Esophagus squamous epithelium (tissue), 5 donors: Measurements from ENCODE around the gene FLNB. TPM values are rescaled to one million over a fixed set of nuclear protein-coding genes. Genes with fewer than 3 reads are reported as not detected.
"Not testable (repeated sequence)": the region's sequence is repeated elsewhere in the genome, so short reads cannot be mapped to it uniquely, and the experiment has no call there.

ENCODE experiments used
- DNase-seq: peaks from one replicate; lab custom pipeline; 2025; lab: John Stamatoyannopoulos, UW
- H3K27ac ChIP-seq, 4 donors: fragments of 200-600 bp; sonication (generic); one replicate each; pipeline ENCODE4 v1.5.1; 2016 to 2019; ENCODE audit warnings: mild to moderate bottlenecking in 1 of 4
- H3K27me3 ChIP-seq, 4 donors: fragments of 200-600 bp; sonication (generic); 1 replicate in 3 of 4; 2 replicates in 1 of 4; pipeline versions ENCODE4 v1.5.1 to v1.6.0; 2017 to 2021; ENCODE audit warnings: antibody characterized with exemption in 1 of 4
- H3K36me3 ChIP-seq, 3 donors: fragments of 200-600 bp; sonication (generic); one replicate each; pipeline ENCODE4 v1.5.1; 2016 to 2019
- H3K4me1 ChIP-seq, 3 donors: fragments of 200-600 bp; sonication (generic); one replicate each; pipeline ENCODE4 v1.5.1; 2017 to 2019
- H3K4me3 ChIP-seq, 4 donors: fragments of 200-600 bp; sonication (generic); 1 replicate in 3 of 4; 2 replicates in 1 of 4; pipeline ENCODE4 v1.5.1; 2016 to 2019; ENCODE audit warnings: mild to moderate bottlenecking in 2 of 4, moderate library complexity in 1 of 4
- H3K9me3 ChIP-seq, 3 donors: fragments of 200-600 bp; sonication (generic); one replicate each; pipeline ENCODE4 v1.5.1; 2016 to 2019
- CTCF ChIP-seq, 6 experiments: fragments of 450-650 bp in 4 of 6; fragments of 200-600 bp in 2 of 6; sonication (generic) in 2 of 6; IDR thresholded peaks; one replicate each; pipeline ENCODE4 v1.5.1; 2016 to 2019; ENCODE audit warnings: antibody characterized with exemption in 6 of 6, mild to moderate bottlenecking in 4 of 6, moderate library complexity in 4 of 6
- POLR2A ChIP-seq, 4 donors: fragments of 450-650 bp; IDR thresholded peaks; one replicate each; pipeline ENCODE4 v1.6.1; 2017; ENCODE audit warnings: antibody characterized with exemption in 4 of 4, mild to moderate bottlenecking in 4 of 4, moderate library complexity in 3 of 4
- WGBS, 2 donors: methylation state at CpG; one replicate each; pipeline ENCODE4 v1.1.5; 2018; 5-methylcytosine and 5-hydroxymethylcytosine counted together
- intact Hi-C: fragments of 100-400 bp; cut with DNase I; formaldehyde crosslinking; loops from one replicate; pipeline ENCODE4 v1.15.0; 2022
- total RNA-seq, 4 donors: library from RNA; depleted of rRNA; stranded (reverse); fragments of >200 nt; gene quantifications; one replicate each; pipeline ENCODE4 v1.1.0, GENCODE V29; 2016
- donor health status: DM: yes; HTN: yes; CAD: no.

FLNB gene
- total RNA-seq, 4 donors from 2014 or later, result 65.4 to 77.0 (median 71.5) TPM

DNA sequence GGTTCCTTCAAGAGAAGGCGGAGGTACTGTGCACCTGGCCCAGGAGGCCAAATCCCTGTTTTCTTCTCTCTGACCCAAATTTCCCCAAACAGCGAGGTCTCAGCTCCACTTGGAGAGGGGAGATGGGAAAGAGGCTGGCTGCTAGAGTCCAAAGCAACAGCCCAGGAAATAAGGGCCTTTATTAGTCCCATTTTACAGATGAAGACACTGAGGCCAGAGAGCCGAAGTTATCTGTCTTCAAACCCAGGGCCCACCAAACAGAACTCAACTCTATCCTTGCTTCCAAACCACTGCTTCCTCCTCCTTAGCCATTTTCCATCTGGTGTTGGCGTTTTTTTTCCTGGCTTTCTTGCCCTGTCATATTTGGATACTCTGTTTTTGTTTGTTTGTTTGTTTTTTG, 22.0 kb upstream of the FLNB start:
- no peaks in the 10 kb centered on the region for H3K36me3 ChIP-seq
- intact Hi-C loops, result no loop called here
- WGBS, 2 donors, result 94 to 96% methylated on average over 2 to 3 of the region's 4 CpGs
- H3K27me3 ChIP-seq, result no peaks in the 10 kb centered on the region
- H3K4me3 ChIP-seq, result no peak overlapping the region
- H3K27ac ChIP-seq, result no peak overlapping the region
- H3K9me3 ChIP-seq, result no peaks in the 10 kb centered on the region
- TF ChIP-seq POLR2A (IDR thresholded peaks at IDR 0.05) (no peak), CTCF (IDR thresholded peaks at IDR 0.05) (no peak)
- peaks cover 6 to 27% (median 14%) of the 10 kb centered on the region in 3 donors for H3K4me1 ChIP-seq
- DNase-seq, result no peak

GRCh38 chr3:57989198-57989597, 19.0 kb upstream of the FLNB start:
- H3K4me1 ChIP-seq, result peaks cover 0 to 13% (median 3%) of the 10 kb centered on the region in 3 donors
- H3K27me3 ChIP-seq, intact Hi-C loops, H3K9me3 ChIP-seq, DNase-seq, H3K36me3 ChIP-seq, H3K4me3 ChIP-seq: not testable (repeated sequence)
- WGBS, 2 donors, result 57 to 66% methylated on average over 8 of the region's 8 CpGs
- peak overlapping the region in 1 of 4 donors; percentile 48 for H3K27ac ChIP-seq

DNA sequence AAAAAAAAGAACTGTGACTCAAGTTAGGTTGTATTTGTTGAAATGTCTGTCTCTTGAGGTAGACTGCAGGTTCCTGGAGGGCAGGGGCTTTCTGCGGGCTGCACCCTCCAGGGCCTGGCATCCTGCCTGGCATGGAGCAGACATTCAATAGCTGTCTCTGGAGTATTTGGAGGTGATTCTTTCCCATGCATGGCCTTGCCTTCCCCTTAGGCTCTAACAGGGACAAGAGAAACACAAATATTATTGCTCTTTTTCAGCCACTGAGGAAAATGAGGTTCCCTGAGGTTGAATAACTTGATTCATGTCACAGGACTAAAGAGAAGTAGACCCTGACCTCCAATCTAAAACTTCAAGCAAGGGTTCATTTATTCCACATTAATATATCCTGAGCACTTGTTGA, 18.6 kb upstream of the FLNB start:
- H3K27ac ChIP-seq, result peak overlapping the region in 1 of 4 donors; percentile 48
- H3K9me3 ChIP-seq, result no peaks in the 10 kb centered on the region
- H3K4me3 ChIP-seq, result no peak overlapping the region
- H3K36me3 ChIP-seq, result no peaks in the 10 kb centered on the region
- 67 to 100% methylated on average over 1 of the region's 1 CpG for WGBS, 2 donors
- H3K4me1 ChIP-seq, result peaks cover 0 to 8% (median 0%) of the 10 kb centered on the region in 3 donors
- no peak for TF ChIP-seq POLR2A (IDR thresholded peaks at IDR 0.05)
- no peak for TF ChIP-seq CTCF (IDR thresholded peaks at IDR 0.05)
- no peak for DNase-seq
- intact Hi-C loops, result no loop called here
- H3K27me3 ChIP-seq, result no peaks in the 10 kb centered on the region

DNA sequence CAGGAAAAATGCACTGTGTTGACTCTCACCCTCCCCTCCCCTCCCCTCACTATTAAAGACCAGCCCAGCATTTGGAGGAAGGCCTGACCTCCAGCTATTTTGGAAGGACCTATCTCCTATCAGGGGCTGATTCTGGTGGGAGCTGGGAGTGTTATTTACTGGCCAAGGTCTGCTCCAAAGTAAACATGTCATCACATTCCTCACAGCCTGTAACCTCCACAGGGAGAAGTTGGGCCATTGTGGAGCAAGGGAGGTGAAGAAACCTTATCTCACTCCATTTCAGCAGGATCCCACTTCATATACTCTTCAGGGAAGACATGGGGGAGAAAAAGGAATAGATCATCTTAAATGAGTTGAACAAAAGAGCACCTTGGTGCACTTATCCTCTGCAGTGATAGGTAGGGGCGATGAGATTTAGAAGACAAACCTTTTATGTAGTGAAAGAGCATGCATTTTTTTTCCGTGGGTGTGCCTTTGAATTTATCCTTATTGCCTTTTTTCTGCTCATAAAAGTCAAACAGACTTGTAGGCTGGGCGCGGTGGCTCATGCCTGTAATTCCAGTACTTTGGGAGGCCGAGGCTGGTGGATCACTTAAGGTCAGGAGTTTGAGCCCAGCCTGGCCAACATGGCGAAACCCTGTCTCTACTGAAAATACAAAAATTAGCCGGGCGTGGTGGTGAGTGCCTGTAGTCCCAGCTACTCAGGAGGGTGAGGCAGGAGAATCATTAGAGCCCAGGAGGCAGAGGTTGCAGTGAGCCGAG, 15.6 kb upstream of the FLNB start:
- no peak overlapping the region for H3K4me3 ChIP-seq
- no peaks in the 10 kb centered on the region for H3K9me3 ChIP-seq
- intact Hi-C loops, result no loop called here
- no peak for DNase-seq
- WGBS, 2 donors, result 86 to 93% methylated on average over 9 of the region's 9 CpGs
- TF ChIP-seq CTCF (IDR thresholded peaks at IDR 0.05) (no peak), POLR2A (IDR thresholded peaks at IDR 0.05) (no peak)
- H3K27ac ChIP-seq, result no peak overlapping the region
- no peaks in the 10 kb centered on the region for H3K27me3 ChIP-seq
- peaks cover 0 to 16% (median 5%) of the 10 kb centered on the region in 3 donors for H3K4me1 ChIP-seq
- H3K36me3 ChIP-seq, result no peaks in the 10 kb centered on the region

GRCh38 chr3:57998366-57999283, 9.6 kb upstream of the FLNB start:
- TF ChIP-seq CTCF (IDR thresholded peaks at IDR 0.05) (no peak), POLR2A (IDR thresholded peaks at IDR 0.05) (no peak)
- intact Hi-C loops, result no loop called here
- H3K36me3 ChIP-seq, result no peaks in the 10 kb centered on the region
- no peaks in the 10 kb centered on the region for H3K27me3 ChIP-seq
- no peaks in the 10 kb centered on the region for H3K9me3 ChIP-seq
- H3K4me1 ChIP-seq, result peaks cover 5 to 33% (median 12%) of the 10 kb centered on the region in 3 donors
- no peak for DNase-seq
- 28 to 42% methylated on average over 10 of the region's 10 CpGs for WGBS, 2 donors
- H3K4me3 ChIP-seq, result peak overlapping the region in 1 of 4 donors; percentile 34
- H3K27ac ChIP-seq, result peak overlapping the region; percentile 2 to 51 (median 32)
